Stimulated activated CD4-positive, alpha-beta T cell treated with anti-CD3 and anti-CD28 coated beads, Interleukin-4, amount 100 ng/mL, for 4 hours (primary cell): Measurements from ENCODE around the gene IL1RL2.
A peak's percentile ranks its signal among the peaks of the same experiment; 100 is the strongest.

Experiments used
- DNase-seq, 2 experiments: peaks; one replicate each; pipeline ENCODE4 v3.0.0-alpha.2; 2020

The IL1RL2 gene

DNA sequence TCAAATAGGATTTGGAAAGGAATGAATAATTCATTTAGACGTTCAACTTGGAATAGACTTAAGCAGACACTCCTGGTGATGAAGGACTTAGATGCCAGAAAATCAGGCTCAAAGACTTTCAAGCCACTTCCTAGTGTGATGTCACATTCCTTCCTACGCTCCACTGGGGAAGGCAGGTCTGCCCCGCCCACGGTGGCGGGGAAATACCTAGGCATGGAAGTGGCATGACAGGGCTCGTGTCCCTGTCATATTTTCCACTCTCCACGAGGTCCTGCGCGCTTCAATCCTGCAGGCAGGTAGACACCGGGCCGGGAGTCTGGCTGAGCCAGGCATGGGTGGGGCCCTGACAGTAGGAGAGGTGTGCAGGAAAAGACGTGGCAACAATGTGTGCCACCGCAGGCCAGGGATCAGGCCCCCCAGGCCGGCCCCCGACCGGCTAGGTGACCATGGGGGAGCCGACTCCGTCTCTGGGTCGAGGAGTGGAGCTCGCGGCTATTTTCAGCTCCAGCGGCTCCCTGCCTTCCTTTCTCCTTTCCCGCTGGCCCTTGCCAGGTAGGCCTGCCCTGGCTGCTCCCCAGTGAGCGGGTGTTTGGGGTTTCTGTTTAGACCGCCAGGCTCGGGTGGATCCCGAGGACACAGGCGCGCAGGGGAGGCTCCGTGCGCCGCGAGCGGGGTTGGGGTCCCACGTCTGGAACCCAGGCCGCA is at the start of gene IL1RL2:
Gene IL1RL2 (plus strand): TSS at position 233 of the 705 bp plus-strand sequence. CDS start 845 bp downstream, outside the sequence.
- peak; percentile 26 to 50 for DNase-seq

DNA sequence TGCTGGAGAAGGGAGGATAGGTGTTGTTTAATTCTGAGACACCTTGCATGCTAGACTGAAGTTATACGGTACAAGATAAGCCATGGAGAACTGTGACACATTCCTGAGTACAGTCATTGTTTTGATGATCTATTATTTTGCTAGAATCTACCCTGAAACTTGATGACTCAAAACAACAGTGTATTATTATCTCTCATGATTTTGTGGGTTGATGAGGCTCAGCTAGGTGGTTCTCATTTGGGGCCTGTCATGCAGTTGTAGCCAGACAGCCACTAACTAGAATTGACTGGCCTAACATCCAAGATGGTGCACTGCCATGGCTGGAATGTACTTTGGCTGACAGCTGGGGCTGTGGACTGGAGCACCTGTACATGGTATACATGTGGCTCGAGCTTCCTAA is 49.7 kb upstream of the IL1RL2 start:
- no peak for DNase-seq

DNA sequence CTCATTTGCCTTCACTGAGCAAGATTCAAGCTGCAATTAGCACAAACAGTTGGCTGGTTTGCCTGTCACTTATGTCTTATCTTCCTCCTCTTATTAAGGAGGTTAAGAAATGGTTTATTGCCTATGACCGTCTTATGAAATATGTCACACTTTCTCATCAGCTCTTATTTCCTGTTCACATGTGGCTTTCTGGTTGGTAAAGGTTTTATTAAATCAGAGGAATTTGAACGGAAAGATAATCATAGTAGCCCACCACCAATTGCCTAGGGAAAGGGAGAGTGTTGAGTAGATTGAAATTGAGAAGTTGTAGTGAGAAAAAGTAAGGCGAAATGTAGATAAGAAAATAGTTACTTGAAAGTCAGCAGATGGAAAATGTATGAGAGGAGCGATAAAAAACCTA is 48.5 kb upstream of the IL1RL2 start:
- no peak for DNase-seq

GRCh38 chr2:102139851-102140250 is 47.0 kb upstream of the IL1RL2 start:
- no peak for DNase-seq

- no peak for DNase-seq
Measured at GRCh38 chr2:102140377-102140776, 46.4 kb upstream of the IL1RL2 start.

DNA sequence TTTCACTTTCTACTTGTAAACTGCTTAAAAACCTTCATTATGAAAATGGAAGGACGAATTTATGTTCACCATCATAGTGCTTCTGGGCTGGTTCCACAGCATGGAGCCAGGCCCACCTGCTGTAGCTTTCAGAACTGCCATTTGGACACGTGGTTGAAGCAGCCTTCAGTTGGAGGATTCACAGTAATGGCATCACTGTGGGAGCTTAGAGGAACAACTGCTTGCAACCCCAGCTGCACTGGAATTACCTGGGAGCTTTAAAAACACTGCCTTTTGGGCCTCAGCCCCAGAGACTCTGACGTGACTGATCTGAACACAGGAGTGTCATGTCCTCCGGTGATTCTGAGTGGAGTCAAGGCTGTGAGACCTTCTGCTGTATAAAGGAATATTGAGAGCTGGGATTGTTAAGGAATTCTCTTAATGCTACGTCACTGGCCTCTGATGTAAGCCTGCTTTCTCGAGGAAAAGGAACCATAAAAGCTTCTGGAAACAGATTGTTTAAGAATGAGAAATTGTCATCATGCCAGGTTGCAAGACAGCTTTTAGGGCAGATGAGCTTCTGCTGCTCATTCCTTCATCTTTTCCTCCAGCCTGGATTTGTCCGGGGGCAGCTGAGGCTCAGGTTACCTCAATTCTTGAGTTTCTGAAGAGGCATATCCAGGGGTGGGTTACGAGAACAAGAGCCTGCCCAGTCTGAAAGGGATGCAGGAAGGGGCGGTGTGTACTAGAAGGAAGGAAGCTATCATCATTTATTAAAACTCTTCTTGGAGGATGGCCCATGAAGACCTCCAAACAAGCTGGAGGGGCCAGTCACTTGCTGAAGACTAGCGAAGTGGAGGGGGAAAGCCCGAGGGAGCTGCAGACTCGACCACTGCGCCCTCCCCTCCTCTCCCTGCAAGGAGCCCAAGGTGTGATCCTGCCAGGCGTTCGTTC is 45.5 kb upstream of the IL1RL2 start:
- DNase-seq: no peak

- peak in 1 of 2 experiments; percentile 39 for DNase-seq
Measured at GRCh38 chr2:102141970-102142828, 44.6 kb upstream of the IL1RL2 start, which contains the start of gene IL1R1. TSS of gene IL1R1 (plus strand) at chr2:102142746. CDS start at chr2:102157725, 14,979 bp downstream.

DNA sequence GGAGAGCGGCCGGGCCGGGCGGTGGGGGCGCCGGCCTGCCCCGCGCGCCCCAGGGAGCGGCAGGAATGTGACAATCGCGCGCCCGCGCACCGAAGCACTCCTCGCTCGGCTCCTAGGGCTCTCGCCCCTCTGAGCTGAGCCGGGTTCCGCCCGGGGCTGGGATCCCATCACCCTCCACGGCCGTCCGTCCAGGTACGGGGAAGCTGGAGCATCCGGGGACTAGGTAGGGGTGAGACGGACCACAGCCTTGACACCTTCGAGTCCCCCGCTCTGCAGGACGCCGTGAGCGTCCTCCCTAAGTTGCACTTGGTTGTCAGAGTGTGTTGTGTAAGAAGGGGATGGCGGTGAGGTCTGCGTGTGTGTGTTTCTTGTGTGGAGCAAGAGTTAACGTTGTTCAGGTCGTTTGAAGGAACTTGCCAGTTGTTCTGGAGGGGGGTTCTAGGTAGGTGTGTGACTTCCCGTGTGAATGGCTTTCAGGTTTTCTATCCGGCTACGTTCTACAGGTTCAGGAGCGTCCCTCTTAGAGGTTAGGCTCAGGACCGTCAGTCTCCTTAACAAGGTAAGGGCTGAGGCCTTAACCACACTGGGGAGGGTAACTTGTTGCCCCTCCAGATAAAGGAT is 43.9 kb upstream of the IL1RL2 start:
- no peak for DNase-seq

GRCh38 chr2:102143450-102143985 is 43.3 kb upstream of the IL1RL2 start:
- DNase-seq: no peak

- no peak for DNase-seq
Measured at GRCh38 chr2:102144128-102144527, 42.7 kb upstream of the IL1RL2 start.

DNA sequence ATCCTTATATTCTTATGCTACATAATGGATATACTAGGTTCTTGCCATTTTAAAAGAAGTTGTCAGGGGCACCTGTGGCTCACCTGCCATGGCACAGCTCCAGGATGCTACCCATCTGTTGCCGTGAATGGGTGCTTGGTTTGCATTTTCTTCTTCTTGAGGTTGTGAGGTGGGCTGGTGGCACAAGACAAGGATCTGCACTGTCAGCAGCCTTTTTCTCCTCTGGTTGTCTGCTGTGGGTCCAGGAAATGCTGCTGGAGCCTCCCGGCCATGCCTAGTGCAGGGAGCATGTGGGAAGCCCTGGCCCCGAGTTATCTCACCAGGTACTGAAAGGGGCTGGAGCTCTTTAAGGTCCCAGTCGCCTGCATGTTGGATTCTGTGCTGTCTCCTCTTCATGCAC is 41.7 kb upstream of the IL1RL2 start:
- no peak for DNase-seq

GRCh38 chr2:102145934-102146333 is 40.9 kb upstream of the IL1RL2 start:
- no peak for DNase-seq

DNA sequence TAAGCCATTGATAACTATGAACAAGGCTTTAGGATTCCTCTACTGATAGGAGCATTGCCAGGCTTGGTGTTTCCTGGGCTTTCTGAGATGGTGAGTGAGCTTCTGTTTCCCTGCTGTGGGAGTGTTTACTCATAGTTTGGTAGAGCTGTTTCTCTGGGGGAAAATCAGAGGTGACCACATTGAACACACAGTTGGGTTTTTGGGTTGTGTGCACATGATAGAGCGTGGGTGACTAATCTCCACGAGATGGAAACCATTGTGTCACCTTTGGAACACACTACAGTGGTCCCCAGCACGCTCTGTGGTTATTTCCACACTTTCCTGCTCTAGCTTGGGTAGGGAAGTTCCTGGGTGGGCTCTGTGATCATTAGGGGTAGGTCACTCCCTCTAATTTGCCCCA is 38.9 kb upstream of the IL1RL2 start:
- peak; percentile 31 to 67 for DNase-seq

GRCh38 chr2:102149243-102149642 is 37.6 kb upstream of the IL1RL2 start:
- DNase-seq: no peak

DNA sequence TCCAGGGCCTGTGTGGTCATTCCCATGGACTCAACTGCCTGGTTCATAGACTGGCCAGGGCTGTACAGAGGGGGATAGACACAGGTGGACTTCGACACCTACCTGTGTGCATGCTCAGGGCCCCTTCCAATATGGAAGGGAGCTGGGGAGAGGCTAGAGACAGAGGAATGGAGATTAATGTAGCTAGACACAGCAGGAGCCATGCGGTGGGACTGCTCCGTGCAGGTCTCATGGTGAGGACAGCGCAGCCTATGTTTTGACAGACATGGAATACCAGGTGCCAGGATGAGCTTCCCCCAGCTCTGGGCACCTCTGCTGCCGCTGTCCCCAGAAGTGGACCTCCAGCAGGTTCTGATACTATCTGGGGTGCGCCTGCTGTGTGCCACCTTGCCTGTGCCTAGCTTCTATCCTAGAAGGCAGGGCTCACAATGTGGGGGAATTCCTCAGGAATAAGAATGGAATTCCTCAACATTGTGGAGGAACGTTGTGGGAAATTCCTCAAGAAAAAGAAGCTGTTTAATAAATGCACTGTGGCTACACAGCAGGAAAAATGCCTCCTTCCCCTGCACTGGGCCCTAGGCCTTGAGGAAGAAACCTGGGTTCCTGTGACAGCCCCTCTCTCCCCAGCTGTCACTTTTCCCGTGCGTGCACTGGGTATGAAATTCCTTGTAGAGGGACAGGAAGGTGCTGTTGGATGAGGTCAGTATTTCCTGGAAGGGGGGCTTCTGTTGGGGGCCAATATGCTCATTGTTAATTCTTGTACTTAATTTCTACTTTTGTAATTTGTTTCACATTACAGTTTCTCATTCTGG is 37.0 kb upstream of the IL1RL2 start:
- DNase-seq: no peak

GRCh38 chr2:102154364-102154763 is 32.5 kb upstream of the IL1RL2 start:
- no peak for DNase-seq

DNA sequence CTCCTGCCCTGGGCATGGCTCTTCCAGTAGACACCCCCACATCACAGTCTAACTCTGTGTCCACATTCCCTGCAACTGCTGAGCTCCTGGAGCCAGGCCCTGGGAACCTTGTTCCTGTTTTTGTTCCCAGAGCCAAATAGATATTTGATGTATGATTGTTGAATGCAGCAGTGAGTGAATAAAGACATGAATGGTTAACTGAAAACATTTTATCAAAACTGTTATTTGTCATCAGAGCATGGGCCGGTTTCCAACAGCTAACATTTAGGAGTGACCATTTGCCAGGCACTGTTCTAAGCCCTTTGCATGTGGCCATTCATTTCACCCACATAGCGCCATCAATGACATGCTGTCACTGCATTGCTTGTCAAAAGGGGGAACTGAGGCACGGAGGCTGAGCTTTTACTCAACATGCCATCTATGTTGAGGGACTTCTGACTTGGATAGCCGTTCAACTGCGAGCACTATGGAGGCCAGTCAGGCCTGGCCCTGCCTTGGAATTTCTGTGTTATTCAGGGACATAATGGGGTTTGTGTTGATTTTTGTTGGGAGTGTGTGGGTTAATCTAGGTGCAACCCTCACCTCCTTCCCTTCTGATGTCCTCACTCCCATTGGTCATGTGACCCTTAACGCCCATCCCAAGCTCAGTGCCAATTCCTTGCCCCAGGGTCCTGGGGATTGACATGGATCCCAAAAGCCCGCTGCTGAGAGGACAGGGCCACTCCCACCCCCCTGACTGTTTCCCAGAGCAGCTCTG is 31.7 kb upstream of the IL1RL2 start:
- no peak for DNase-seq

DNA sequence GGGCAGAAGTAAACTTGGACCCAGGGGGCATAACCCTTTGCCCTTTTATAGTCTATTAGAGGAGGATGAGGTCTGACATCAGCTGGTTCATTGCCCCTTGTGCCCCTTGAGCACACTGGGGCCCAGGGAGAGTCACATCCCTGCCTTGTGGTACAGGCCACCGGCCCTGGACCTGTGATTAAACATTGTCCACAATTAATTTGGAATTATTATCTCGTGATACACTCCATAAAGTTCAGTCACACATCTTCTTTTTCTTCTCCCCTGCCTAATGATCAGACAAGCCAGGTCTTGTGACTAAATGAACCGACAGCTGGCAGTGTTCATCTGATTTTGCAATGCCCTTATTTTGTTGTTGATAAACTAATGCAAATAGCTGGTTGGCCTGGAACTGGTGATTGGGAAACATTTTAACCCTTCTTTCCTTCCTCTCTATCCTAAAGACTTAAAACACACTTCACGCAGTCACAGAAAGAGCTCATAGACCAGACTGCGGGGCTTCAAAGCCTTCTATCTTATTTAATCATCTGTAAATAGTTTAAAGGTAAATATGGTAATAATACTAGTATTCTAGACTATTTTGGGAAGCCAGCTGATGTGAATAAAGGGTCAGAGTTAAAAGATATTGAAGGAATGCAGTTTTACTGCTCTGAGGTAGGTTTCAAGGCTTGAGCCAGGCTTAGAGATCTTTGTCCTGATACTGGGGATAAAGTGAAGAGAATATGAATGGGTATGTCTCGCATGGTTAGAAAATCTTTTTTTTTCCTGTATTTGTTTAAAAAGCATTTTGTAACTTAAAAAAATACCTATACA is 30.9 kb upstream of the IL1RL2 start:
- DNase-seq: no peak

DNA sequence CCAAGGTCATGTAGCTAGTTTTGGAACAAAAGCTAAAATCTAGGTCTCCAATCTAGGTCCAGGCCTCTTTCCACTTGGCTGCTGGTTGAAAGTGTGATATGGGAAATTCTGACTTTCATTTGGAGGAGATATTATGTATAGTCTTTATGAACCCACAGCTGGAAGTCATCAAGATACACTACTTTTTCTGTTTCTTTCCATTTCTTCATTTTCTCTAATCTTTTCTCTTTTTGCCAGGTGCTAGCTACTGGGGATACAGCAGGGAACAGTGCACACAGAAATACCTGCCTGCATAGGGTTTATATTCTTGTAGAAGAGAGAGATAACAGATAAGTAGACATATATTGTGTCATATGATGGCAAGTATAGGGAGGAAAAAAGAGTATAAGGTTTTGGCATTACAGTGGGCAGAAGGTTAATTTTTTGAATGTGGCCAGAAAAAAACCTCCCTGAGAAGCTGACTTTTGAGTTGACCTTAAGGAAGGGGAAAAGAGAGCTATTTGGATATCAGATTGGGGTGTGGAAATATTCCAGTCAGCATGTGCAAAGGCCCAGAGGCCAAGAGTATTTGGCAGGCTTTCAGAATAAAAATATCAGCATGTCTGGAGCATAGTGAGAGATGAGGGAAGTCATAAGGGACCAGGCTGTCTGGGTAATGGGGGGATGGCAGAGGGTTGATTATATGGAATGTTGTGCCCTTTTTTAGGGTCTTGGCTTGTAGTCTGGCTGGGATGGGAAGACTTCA is 28.6 kb upstream of the IL1RL2 start:
- DNase-seq: no peak
